ENCODE data around the gene ARHGAP18. TPM values are rescaled to one million over a fixed set of nuclear protein-coding genes. Genes with fewer than 3 reads are reported as not detected.

ARHGAP18 gene
- total RNA-seq, 2 donors from 2014 or later, result 14.3 to 17.7 TPM

GRCh38 chr6:129607581-129608186, 102.3 kb downstream of the ARHGAP18 start:
- Histone ChIP-seq H3K36me3 (ENCODE audit: control insufficient read depth, insufficient read depth, low read length) (no peaks in the 10 kb centered on the region), H3K4me1 (ENCODE audit: control insufficient read depth, insufficient read depth, low read length) (no peaks in the 10 kb centered on the region), H3K9me3 (ENCODE audit: control insufficient read depth, low read length) (no peaks in the 10 kb centered on the region), H3K9ac (ENCODE audit: extremely low read depth, low read length, poor library complexity, severe bottlenecking) (no peak overlapping the region), H3K4me3 (ENCODE audit: low read length) (no peak overlapping the region), H3K27ac (ENCODE audit: low read depth, low read length) (no peak overlapping the region), H3K27me3 (ENCODE audit: control insufficient read depth, insufficient read depth, low read length, poor library complexity, severe bottlenecking) (no peaks in the 10 kb centered on the region)
- no peak for TF ChIP-seq CTCF (conservative IDR thresholded peaks at IDR 0.05)
- Mint-ChIP-seq H3K4me3 (no peak overlapping the region), H3K36me3 (ENCODE audit: low read depth) (peaks cover 29% of the 10 kb centered on the region), H3K4me1 (no peaks in the 10 kb centered on the region), H3K27ac (no peak overlapping the region), H3K27me3 (ENCODE audit: insufficient read depth) (no peaks in the 10 kb centered on the region), H3K9me3 (no peaks in the 10 kb centered on the region)
- WGBS, 2 experiments (ENCODE audit: insufficient coverage in 1 of 2, insufficient read length in 1 of 2), result 65 to 86% methylated on average over 4 to 6 of the region's 6 CpGs
- no peak for DNase-seq

- Histone ChIP-seq H3K4me1 (ENCODE audit: control insufficient read depth, insufficient read depth, low read length) (no peaks in the 10 kb centered on the region), H3K27ac (ENCODE audit: low read depth, low read length) (no peak overlapping the region), H3K36me3 (ENCODE audit: control insufficient read depth, insufficient read depth, low read length) (no peaks in the 10 kb centered on the region), H3K9ac (ENCODE audit: extremely low read depth, low read length, poor library complexity, severe bottlenecking) (no peak overlapping the region), H3K27me3 (ENCODE audit: control insufficient read depth, insufficient read depth, low read length, poor library complexity, severe bottlenecking) (no peaks in the 10 kb centered on the region), H3K9me3 (ENCODE audit: control insufficient read depth, low read length) (no peaks in the 10 kb centered on the region), H3K4me3 (ENCODE audit: low read length) (no peak overlapping the region)
- no peaks in the 10 kb centered on the region for H3K27me3 Mint-ChIP-seq (ENCODE audit: insufficient read depth)
- peaks cover 25% of the 10 kb centered on the region for H3K36me3 Mint-ChIP-seq (ENCODE audit: low read depth)
- H3K27ac Mint-ChIP-seq, result no peak overlapping the region
- no peak overlapping the region for H3K4me3 Mint-ChIP-seq
- H3K9me3 Mint-ChIP-seq, result no peaks in the 10 kb centered on the region
- WGBS, 2 experiments (ENCODE audit: insufficient coverage in 1 of 2, insufficient read length in 1 of 2), result 80 to 97% methylated on average over 1 to 5 of the region's 5 CpGs
- H3K4me1 Mint-ChIP-seq, result no peaks in the 10 kb centered on the region
- no peak for TF ChIP-seq CTCF (conservative IDR thresholded peaks at IDR 0.05)
- DNase-seq, result no peak
Observed at GRCh38 chr6:129606664-129607063, 103.3 kb downstream of the ARHGAP18 start.

GRCh38 chr6:129605967-129606366, 104.0 kb downstream of the ARHGAP18 start:
- TF ChIP-seq CTCF (conservative IDR thresholded peaks at IDR 0.05), result no peak
- H3K4me1 ChIP-seq (ENCODE audit: control insufficient read depth, insufficient read depth, low read length), result no peaks in the 10 kb centered on the region
- no peak for DNase-seq
- Mint-ChIP-seq H3K9me3 (no peaks in the 10 kb centered on the region), H3K27ac (no peak overlapping the region), H3K27me3 (ENCODE audit: insufficient read depth) (no peaks in the 10 kb centered on the region), H3K4me1 (no peaks in the 10 kb centered on the region), H3K36me3 (ENCODE audit: low read depth) (peaks cover 21% of the 10 kb centered on the region), H3K4me3 (no peak overlapping the region)
- no peak overlapping the region for H3K4me3 ChIP-seq (ENCODE audit: low read length)
- 93 to 95% methylated on average over 6 to 7 of the region's 7 CpGs for WGBS, 2 experiments (ENCODE audit: insufficient coverage in 1 of 2, insufficient read length in 1 of 2)
- no peaks in the 10 kb centered on the region for H3K9me3 ChIP-seq (ENCODE audit: control insufficient read depth, low read length)
- H3K36me3 ChIP-seq (ENCODE audit: control insufficient read depth, insufficient read depth, low read length), result no peaks in the 10 kb centered on the region
- H3K9ac ChIP-seq (ENCODE audit: extremely low read depth, low read length, poor library complexity, severe bottlenecking), result no peak overlapping the region
- H3K27ac ChIP-seq (ENCODE audit: low read depth, low read length), result no peak overlapping the region
- no peaks in the 10 kb centered on the region for H3K27me3 ChIP-seq (ENCODE audit: control insufficient read depth, insufficient read depth, low read length, poor library complexity, severe bottlenecking)

Measured in endodermal cell (in vitro differentiated cells).